A549 (cell line): ENCODE measurements around the gene ABCB1.

Experiments used
- CHD2 ChIP-seq: fragments of 150-350 bp; IDR thresholded peaks from 2 replicates; pipeline ENCODE4 v1.6.1; 2014; ENCODE audit warnings: low read length; ENCODE audit not compliant: partially characterized antibody
- TF ChIP-seq, protein P1 (sequence below): fragments of 200-600 bp; sonication (generic); IDR thresholded peaks from 2 replicates; pipeline ENCODE4 v1.6.1; 2016; ENCODE audit warnings: antibody characterized with exemption, mild to moderate bottlenecking, moderate library complexity

DNA sequence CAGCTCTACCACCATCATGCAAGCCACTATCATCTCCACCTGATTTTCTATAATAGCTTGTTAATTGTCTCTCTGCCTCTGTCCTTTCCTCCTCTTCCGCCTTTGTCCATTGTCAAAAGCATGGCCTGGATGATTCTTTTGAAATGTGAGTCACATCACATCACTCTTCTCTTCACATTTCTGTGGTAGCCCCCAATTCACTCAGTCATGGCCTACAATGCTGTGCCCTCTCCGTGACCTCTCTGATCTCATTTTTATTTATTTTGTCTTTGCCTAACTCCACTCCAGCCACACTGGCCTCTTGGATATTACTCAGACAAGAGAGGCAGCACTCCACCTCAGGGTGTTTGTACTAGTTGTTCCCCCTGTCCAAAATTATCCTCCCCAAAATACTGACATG, 120.3 kb downstream of the ABCB1 start:
- TF ChIP-seq CHD2, result no peak
- TF ChIP-seq, protein P1, sequence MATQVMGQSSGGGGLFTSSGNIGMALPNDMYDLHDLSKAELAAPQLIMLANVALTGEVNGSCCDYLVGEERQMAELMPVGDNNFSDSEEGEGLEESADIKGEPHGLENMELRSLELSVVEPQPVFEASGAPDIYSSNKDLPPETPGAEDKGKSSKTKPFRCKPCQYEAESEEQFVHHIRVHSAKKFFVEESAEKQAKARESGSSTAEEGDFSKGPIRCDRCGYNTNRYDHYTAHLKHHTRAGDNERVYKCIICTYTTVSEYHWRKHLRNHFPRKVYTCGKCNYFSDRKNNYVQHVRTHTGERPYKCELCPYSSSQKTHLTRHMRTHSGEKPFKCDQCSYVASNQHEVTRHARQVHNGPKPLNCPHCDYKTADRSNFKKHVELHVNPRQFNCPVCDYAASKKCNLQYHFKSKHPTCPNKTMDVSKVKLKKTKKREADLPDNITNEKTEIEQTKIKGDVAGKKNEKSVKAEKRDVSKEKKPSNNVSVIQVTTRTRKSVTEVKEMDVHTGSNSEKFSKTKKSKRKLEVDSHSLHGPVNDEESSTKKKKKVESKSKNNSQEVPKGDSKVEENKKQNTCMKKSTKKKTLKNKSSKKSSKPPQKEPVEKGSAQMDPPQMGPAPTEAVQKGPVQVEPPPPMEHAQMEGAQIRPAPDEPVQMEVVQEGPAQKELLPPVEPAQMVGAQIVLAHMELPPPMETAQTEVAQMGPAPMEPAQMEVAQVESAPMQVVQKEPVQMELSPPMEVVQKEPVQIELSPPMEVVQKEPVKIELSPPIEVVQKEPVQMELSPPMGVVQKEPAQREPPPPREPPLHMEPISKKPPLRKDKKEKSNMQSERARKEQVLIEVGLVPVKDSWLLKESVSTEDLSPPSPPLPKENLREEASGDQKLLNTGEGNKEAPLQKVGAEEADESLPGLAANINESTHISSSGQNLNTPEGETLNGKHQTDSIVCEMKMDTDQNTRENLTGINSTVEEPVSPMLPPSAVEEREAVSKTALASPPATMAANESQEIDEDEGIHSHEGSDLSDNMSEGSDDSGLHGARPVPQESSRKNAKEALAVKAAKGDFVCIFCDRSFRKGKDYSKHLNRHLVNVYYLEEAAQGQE, result no peak
